HG02623 (cell line): ENCODE data around the gene VSX2.
"Not testable (repeated sequence)": the region's sequence is repeated elsewhere in the genome, so short reads cannot be mapped to it uniquely, and the experiment has no call there.

Experiments used
- ATAC-seq: cut with Tn5 transposase; IDR thresholded peaks from one replicate; pipeline ENCODE4 v1.9.1; 2021; ENCODE audit warnings: moderate library complexity; ENCODE audit not compliant: unreplicated experiment

Gene VSX2

DNA sequence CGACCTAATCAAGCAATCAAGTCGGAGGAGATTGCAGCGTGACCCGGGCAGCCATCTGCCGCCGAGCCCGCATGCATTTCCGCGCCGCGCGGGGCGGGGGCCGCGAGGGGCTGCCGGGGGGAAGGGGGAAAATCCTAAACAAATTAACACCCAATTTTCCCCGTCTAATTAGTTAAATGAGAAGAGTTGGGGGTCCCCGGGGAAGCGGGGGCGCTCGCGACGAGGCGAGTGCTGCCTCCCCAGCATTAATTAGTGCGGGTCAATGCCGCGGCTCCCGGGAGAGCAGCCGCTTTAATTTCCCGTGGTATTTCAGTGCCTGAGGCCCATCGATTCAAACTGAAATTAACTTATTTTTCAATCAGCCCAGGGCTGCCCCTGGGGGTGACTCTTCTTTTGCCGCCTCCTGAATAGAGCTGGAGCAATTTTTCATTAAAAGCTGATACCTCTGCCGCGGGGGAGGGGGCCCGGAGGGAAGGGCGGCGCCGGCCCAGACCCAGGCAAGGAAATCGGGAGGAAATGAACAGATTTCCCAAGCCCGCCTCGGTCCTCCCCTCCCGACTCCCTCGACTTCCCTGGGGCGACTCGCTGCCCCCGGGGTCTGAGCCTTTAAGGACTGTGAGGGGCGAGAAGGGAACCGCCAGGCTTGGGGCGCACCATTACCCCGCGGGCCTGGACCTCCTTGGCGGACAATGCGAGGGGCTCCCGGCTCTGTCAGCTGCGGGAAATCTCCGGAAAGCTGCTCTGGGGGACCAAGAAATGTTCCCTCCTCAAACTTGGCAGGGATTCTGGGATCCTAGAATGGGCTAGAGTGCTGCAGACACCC, 18.9 kb downstream of the VSX2 start:
- ATAC-seq: no peak

DNA sequence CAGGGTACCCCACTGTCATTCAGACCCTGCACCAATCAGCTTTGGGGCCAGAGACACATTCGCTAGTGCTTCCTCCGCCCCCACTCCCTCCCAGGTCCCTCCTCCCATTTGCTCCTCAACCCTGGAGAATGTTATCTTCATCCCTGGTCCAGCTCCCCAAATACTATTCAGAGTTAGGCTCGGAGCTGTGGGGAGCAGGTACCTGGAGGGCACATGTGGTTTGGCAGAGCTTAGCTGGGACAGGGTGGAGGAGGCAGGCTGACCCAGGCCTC, 19.5 kb downstream of the VSX2 start:
- no peak for ATAC-seq

DNA sequence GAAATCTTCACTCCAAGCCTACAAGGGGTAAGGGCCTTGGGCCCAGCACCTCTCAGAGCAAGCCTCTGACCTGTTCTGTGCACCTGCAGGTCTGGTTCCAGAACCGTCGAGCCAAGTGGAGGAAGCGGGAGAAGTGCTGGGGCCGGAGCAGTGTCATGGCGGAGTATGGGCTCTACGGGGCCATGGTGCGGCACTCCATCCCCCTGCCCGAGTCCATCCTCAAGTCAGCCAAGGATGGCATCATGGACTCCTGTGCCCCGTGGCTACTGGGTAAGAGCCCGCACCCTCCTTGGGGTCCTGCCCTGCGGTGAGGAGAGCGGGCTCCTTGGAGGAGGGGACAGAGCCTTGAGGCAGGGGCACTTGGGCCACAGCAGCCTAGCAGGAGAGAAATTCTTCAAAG, 20.3 kb downstream of the VSX2 start:
- no peak for ATAC-seq

DNA sequence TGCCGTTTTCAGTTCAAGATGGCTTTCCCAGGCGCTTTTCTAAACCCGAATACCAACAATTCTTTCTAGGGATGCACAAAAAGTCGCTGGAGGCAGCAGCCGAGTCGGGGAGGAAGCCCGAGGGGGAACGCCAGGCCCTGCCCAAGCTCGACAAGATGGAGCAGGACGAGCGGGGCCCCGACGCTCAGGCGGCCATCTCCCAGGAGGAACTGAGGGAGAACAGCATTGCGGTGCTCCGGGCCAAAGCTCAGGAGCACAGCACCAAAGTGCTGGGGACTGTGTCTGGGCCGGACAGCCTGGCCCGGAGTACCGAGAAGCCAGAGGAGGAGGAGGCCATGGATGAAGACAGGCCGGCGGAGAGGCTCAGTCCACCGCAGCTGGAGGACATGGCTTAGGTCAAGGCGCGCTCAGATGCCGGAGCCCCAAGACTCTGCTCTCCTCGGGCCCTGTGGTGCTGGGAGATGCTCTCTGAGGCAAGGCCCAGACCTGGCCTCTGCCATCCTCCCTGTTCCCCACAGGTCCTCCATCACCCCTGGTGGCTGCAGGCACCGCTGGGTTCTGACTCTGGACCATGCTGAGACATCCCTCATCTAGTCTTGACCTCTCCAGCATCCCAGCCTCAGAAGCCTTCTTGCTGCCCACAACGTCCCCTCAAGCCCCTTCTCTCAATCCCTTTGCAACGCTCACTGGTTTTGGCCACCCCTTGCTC, 21.4 kb downstream of the VSX2 start:
- ATAC-seq: no peak

DNA sequence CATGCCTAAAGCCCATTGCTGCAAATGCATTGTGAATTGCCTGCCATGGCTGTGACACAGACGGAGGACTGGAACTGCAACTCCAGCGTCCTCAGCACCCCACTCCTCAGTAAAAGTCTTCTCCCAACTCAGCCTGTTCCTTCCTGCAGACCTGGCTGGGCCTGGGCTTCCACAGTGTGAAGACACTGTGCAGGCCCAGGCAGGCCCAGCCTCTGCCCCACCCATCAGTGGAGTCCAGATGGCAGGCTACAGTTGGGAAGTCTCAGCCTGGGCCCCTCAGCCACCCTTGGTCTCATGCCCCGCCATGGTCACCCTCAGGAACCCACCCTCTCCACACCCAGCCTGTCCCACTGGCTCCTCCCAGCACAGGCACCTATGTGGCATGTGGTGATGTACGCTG, 22.0 kb downstream of the VSX2 start:
- no peak for ATAC-seq

DNA sequence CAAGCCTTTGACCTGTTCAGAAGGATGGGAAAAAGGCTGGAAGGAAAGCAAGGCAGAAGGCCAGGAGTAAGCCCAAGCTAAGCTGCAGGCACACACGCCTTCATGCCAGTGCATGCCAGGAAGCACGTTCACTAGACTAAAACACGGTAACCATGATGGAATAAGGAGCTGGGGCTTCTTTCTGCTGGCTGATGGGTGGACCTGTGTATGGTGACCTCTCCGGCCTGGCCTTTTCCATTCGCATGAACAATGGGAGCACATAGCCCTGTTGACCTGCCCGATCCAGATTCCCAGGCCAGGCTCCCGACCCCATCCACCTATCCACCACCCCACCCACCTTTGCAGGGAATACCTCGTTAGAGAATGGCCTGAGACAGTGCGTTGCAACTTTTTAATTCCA, 22.8 kb downstream of the VSX2 start:
- no peak for ATAC-seq

DNA sequence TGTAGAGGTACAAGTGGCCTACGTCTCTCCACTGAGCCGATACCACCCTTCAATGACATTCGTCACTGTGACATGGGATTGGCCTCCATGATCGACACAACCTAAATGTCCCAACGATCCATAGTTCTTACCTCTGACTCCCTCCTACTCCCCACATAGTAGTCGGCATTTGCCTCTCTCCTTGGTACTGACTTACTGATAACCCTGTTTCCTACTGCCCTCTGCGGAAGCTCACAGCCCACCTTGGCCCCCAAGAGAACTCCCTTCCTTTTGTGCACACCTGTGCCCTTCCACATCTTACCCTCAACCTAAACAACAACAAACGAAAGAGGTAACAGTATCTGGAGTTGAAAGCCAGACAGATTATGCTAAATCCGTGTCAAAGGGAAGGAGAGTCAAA, 23.9 kb downstream of the VSX2 start:
- ATAC-seq: no peak

DNA sequence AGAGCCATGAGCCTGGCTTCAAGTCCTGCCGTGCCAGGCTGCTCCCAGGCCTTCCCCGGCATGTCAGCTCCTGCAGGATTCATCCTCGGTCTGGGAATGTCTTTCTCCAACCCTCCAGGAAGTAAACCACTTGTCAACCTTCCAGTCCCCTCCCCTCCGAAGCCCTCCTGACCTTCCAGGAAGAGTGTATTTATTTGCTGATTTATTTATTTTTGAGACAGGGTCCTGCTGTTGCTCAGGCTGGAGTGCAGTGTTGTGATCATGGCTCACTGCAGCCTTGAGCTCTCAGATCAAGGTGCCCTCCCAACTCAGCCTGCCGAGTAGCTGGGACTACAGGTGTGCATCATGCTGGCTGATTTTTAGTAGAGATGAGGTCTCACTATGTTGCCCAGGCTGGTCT, 24.7 kb downstream of the VSX2 start:
- ATAC-seq: no peak

DNA sequence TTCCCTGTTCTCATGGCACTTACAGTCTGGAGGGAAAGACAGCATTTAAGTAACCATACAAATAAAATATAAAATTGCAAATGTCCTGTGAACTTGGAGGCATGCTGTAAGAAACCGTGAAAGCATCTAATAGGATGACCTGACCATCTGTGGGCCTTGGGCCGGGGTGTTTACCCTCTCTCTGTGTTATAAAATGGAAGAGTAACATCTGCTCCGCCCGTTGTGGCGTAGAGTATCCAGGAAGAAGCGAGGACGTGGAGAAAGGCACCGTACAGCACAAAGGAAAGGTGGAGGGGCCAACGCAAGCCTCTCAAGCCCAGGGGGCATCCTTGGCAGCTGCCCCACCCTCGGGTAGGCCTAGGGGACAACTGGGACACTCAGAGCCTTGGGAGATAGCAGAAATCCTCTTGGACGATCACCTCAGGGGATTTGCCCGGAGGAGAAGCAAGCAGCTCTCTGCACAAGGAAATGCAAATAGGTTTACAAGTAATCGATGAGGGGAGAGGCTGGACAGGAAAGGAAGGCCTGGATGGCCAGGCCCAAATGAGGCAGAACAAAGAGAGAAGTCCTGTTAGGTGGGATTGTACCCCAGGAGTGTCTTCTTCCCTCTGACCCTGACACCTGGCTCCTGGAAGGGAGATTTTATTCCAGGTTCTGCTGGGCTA, 26.2 kb downstream of the VSX2 start:
- ATAC-seq: no peak

DNA sequence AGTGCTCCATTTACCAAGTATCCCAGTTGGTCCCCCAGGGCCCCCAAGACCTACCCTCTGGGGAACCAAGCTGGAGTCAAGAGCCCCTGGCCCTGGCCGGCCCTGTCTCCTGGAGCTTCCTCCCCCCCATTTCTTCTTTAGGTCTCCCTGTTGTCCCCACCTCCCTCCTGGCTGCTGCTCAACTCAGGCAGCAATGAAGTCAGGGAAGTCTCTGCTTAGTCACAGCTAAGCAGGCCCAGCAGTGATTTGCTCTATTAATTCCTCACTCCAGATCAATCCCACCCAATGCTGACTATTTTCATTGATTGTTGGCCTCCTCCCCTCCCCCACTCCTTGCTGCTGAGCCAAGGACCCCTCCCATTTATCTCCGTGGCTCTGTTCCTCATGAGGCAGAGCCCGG, 28.3 kb downstream of the VSX2 start:
- no peak for ATAC-seq

DNA sequence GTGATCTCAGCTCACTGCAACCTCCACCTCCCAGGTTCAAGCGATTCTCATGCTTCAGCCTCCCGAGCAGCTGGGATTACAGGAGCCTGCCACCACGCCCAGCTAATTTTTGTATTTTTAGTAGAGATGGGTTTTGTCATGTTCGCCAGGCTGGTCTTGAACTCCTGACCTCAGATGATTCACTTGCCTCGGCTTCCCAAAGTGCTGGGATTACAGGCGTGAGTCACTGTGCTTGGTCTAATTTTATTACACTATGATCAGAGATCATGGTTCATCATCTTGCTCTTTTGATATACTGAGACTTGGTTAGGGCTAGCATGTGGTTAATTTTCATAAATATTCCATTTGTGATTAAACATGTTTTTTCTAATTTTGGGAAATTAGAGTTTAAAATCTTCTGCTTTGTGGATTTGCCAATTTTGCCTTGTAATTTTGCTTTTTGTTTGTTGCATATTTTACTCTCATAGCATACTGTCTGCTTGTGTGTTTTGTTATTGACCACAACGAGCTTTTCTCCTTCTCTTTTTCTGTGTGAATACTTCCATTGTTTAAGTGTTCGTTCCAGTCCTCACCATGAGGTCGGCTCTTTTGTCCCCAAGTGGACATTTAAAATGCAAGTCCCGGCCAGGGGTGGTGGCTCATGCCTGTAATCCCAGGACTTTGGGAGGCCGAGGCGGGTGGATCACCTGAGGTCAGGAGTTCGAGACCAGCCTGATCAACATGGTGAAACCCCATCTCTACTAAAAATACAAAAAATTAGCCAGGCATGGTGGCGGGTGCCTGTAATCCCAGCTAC, 31.3 kb downstream of the VSX2 start:
- ATAC-seq: not testable (repeated sequence)

DNA sequence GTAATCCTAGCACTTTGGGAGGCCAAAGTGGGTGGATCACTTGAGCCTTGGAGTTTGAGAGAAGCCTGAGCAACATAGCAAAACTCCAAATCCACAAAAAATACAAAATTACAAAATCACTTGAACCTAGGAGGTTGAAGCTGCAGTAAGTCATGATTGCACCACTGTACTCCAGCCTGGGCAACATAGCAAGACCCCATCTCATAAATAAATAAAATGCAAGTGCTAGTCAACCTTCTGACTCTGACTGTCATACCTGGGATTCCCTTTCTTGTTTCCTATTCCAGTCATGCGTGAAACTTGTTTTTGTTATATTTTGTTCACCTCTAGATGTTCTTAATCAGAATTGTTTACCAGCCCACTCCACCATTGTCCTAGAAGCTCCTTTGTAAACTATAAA, 32.1 kb downstream of the VSX2 start:
- no peak for ATAC-seq

DNA sequence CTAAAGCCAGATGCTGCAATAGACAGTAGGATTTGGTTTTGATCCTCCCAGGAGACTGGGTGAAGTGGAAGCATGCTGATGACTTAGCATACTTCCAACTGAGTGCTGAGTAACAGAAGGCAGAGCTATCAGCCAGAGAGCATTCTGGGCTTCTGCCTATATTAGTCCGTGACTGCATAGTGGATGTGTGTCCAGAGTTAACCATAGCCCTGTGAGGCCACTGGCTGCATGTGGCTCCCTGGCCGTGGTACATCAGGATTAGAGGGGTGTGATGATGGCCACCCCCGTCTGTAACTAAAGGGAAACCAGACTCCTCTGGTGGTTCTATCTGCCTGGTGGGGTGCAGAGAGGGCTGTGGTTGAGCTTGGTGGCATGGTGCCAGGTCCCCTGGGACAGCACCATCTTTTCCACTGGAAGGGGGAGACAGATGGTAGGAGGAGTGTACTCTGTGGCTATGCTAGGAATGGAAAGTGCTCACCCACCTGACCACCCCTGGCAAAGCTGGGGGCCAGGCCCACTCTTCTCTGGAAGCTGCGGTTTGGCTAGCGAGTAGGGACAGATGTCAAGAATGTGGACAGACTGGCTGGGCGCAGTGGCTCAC, 36.1 kb downstream of the VSX2 start:
- ATAC-seq: no peak

DNA sequence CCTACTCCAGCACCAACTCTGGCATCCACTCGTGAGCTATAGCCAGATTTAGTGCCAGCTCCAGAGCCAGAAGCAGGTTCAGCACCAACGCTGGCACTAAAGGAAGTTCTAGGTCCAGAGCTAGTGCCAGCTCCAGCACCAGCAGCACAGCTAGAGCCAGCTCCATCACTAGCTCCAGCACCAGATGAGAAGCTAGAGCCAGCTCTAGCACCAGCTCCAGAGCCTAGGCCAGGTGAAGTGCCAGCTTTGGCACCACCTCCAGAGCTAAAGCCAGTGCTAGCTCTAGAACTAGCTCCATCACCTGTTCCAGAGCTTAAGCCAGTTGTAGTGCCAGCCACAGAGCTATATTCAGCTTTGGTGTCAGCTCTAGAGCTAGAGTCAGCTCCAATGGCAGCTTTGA, 38.8 kb downstream of the VSX2 start:
- ATAC-seq: no peak

DNA sequence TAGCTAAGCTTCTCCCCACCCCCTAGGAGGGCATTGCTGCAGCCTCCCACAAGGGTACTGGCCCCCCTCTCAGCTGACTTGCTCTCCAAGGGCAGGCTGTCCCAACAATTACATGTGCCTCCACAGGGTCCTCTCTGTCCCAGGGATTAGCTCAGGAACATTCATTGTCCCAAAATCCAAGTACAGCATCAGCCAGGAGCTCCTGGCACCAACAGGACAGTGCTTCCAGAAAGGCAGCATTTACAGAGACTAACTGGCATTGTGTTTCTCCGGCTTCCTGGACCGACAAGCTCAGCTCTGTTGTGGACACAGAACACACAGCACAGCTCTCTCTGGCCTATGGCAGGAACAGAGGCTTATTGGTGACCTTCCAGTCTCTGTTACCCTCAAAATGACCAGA, 41.8 kb downstream of the VSX2 start:
- no peak for ATAC-seq

DNA sequence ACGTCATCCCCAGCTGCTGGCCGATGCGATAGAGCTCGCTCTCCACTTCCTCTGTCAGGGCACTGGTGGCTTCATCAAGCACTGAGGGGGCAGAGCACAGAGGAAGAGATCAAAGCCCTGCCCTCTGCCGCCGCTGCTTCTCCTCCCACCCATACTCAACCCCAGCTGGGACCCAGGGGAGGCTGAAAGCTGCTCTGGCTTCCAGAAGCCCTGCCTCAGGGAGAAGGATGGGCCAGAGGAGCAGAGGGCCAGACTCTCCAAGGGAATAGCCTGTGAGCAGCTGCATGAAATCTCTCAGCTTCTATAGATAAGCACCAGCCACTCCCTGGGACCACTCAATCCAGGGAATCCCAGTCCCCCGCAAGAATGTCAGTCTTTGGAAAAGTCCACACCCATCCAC, 47.5 kb downstream of the VSX2 start:
- ATAC-seq: no peak

DNA sequence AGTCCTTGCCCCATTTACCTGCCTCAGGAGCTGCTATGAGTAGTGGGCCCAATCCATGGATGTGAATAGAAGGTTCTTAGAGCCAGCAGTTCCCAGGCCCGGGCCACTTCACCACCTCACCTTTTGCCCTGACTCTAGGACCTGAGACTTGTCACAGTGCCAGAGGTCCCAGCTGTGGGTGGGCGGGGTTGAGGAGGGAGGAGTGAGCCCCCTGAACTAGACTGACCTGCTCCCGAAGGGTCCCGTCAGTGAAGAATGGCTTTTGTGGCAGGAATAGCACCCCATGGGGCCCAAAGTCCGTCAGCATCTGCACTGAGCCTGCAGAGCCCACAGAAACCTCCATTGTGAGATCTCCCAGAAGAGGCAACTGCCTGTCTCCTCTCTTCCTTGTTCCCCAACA, 50.6 kb downstream of the VSX2 start:
- ATAC-seq: no peak

DNA sequence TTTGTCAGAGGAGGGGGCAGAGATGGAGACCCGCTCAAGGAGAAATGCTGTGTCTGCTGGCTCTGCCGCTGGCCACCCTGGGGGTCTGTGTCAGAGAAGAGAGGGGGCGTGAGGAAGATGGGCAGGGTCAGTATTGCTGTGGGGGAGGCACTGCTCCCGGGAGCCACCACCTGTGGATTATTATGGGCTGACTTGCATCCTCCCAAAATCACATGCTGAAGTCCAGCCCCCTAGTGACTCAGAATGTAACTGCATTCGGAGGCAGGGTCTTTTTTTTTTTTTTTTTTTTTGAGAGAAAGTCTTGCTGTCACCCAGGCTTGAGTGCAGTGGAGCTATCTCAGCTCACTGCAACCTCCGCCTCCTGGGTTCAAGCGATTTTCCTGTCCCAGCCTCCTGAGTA, 51.2 kb downstream of the VSX2 start:
- no peak for ATAC-seq

DNA sequence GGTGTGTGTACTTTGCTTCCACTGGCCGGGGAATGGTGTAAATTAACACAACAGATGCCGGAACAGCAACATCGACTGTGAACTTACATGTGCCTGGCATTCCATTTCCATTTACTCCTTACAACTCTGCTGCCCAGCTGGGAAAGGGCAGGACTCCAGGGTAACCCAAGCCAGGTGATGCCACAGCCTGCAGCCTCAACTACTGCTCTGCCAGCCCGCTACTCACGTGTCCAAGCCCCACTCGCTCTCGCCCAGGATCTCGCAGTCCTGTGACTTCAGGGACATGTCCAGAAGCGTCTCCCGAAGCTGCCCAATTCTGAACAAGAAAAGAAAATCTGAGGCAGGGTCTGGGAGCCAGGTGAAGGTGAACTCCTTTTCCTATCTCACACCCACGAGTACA, 52.8 kb downstream of the VSX2 start:
- no peak for ATAC-seq

DNA sequence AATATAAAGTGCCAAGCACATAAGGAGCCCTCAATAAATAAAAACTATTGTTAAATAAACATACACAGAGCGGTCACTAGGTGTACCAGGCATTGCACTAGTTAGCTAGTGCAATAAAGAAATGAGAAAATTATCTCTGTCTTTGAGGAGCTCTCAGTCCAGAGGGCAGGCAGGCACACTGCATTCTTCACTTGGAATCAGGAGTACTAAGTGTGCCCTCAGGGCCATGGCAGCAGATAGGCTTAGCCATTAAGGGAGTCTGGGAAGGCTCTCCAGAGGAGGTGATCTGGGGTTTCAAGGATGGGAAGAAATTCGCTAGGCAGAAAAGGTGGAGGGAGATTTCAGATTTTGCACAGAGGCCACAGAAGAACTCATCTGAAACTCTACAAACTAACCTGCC, 54.4 kb downstream of the VSX2 start:
- no peak for ATAC-seq

DNA sequence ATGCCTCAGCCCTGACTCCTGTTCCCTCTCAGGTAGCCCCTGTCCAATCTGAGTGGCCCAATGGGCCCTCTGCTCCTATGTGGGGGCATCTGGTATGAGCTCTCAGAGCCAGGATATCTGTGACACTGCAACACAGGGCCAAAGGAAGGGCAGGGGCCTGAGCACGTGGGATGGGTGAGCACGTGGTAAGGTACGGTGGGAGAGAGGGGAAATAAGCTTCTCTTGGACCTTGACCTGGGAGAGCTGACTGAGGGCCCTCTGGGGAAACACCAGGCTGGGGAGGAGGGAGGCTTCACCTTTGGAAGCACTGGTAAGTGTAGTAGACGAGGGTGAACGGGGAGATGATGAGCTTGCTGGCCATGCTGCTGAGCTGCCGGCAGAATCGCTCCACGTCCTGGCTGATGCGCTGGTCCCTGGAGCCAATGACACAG, 56.8 kb downstream of the VSX2 start:
- ATAC-seq: no peak
